ENCODE results near the gene C1orf167. TPM values are rescaled to one million over a fixed set of nuclear protein-coding genes. Genes with fewer than 3 reads are reported as not detected.

Gene C1orf167
- total and polyA plus RNA-seq, 2 of the 13 experiments (the other 11 are each of a cell fraction or from before 2014, with no cell fraction given) = not detected

- TF ChIP-seq ZBTB46 (CRISPR knock-in tag; IDR thresholded peaks at IDR 0.05; ENCODE audit: borderline replicate concordance) (no peak), ELF4 (CRISPR knock-in tag; IDR thresholded peaks at IDR 0.05; ENCODE audit: borderline replicate concordance) (peak; percentile 56; the same call in 1 of the 2 replicates), ATF7 (IDR thresholded peaks at IDR 0.05) (no peak), ATF7 (CRISPR knock-in tag; IDR thresholded peaks at IDR 0.05) (peak; percentile 48), JUN (CRISPR knock-in tag; IDR thresholded peaks at IDR 0.05) (peak; percentile 39; the same call in 1 of the 2 replicates), HDAC6 (IDR thresholded peaks at IDR 0.05; ENCODE audit: low read depth, low read length) (no peak), CENPT (CRISPR knock-in tag; IDR thresholded peaks at IDR 0.05; ENCODE audit: low read depth) (no peak), MEIS1 (CRISPR knock-in tag; IDR thresholded peaks at IDR 0.05; ENCODE audit: borderline replicate concordance) (peak; percentile 68; the same call in 1 of the 2 replicates), MXD4 (CRISPR knock-in tag; IDR thresholded peaks at IDR 0.05) (peak; percentile 73), ZNF619 (CRISPR knock-in tag; IDR thresholded peaks at IDR 0.05) (peak; percentile 62; the same call in 1 of the 2 replicates), ZNF841 (CRISPR knock-in tag; IDR thresholded peaks at IDR 0.05; ENCODE audit: borderline replicate concordance) (no peak), ZFP36 (IDR thresholded peaks at IDR 0.05; ENCODE audit: borderline replicate concordance, low read depth, low read length, partially characterized antibody) (no peak), KLF6 (CRISPR knock-in tag; IDR thresholded peaks at IDR 0.05) (0 out of 2 replicates have a peak, but pooled peaks have one; percentile 37), ZNF263 (CRISPR knock-in tag; IDR thresholded peaks at IDR 0.05) (no peak; the same call in 1 of the 2 replicates), MNT (IDR thresholded peaks at IDR 0.05) (peak; percentile 97), ZNF761 (CRISPR knock-in tag; conservative IDR thresholded peaks at IDR 0.05) (no peak), NFIB (CRISPR knock-in tag; IDR thresholded peaks at IDR 0.05; ENCODE audit: borderline replicate concordance) (no peak), FOXC1 (CRISPR knock-in tag; IDR thresholded peaks at IDR 0.05; ENCODE audit: borderline replicate concordance) (peak; percentile 74; the same call in 1 of the 2 replicates), ZNF24 (IDR thresholded peaks at IDR 0.05) (no peak), ZBTB10 (CRISPR knock-in tag; IDR thresholded peaks at IDR 0.05; ENCODE audit: borderline replicate concordance) (peak; percentile 19; the same call in 1 of the 2 replicates), SP4 (CRISPR knock-in tag; IDR thresholded peaks at IDR 0.05) (peak; percentile 99)
Observed at GRCh38 chr1:11805422-11806306, 43.7 kb downstream of the C1orf167 start, which contains the start of the genes CLCN6 and MTHFR (continued).

All from HepG2 (cell line).